ENCODE results near the gene GSTO1.

The GSTO1 gene

GRCh38 chr10:104300736-104301292, 46.1 kb downstream of the GSTO1 start:
- DNase-seq (ENCODE audit: low spot score): no peak
- in situ Hi-C loops (cut with MboI; ENCODE audit: low sequenced_read_pairs, unreplicated experiment): loop anchor here (5.0 kb wide), 1 partner anchor 46 kb away; no protein-coding TSS in a partner anchor
- no peak for TF ChIP-seq CTCF (IDR thresholded peaks at IDR 0.05; ENCODE audit: borderline replicate concordance, control extremely low read depth, extremely low read depth, insufficient read depth, missing control alignments)

- no peak for TF ChIP-seq CTCF (IDR thresholded peaks at IDR 0.05; ENCODE audit: borderline replicate concordance, control extremely low read depth, extremely low read depth, insufficient read depth, missing control alignments)
- no peak for DNase-seq (ENCODE audit: low spot score)
- in situ Hi-C loops (cut with MboI; ENCODE audit: low sequenced_read_pairs, unreplicated experiment): loop anchor here (5.0 kb wide), 1 partner anchor 45 kb away; no protein-coding TSS in a partner anchor
Measured at GRCh38 chr10:104301907-104302690, 47.4 kb downstream of the GSTO1 start.

- TF ChIP-seq CTCF (IDR thresholded peaks at IDR 0.05; ENCODE audit: borderline replicate concordance, control extremely low read depth, extremely low read depth, insufficient read depth, missing control alignments): no peak
- in situ Hi-C loops (cut with MboI; ENCODE audit: low sequenced_read_pairs, unreplicated experiment): loop anchor here (5.0 kb wide), 1 partner anchor 44 kb away; no protein-coding TSS in a partner anchor
Measured at GRCh38 chr10:104303594-104304355, 49.1 kb downstream of the GSTO1 start.

GRCh38 chr10:104304356-104304745, 49.7 kb downstream of the GSTO1 start:
- no peak for DNase-seq (ENCODE audit: low spot score)
- in situ Hi-C loops (cut with MboI; ENCODE audit: low sequenced_read_pairs, unreplicated experiment): loop anchor here (5.0 kb wide), 1 partner anchor 43 kb away; no protein-coding TSS in a partner anchor
- TF ChIP-seq CTCF (IDR thresholded peaks at IDR 0.05; ENCODE audit: borderline replicate concordance, control extremely low read depth, extremely low read depth, insufficient read depth, missing control alignments): no peak

More at GRCh38 chr10:104303594-104304355, 49.1 kb downstream of the GSTO1 start:
- DNase-seq (ENCODE audit: low spot score): no peak

GRCh38 chr10:104304927-104305326, 50.2 kb downstream of the GSTO1 start:
- TF ChIP-seq CTCF (IDR thresholded peaks at IDR 0.05; ENCODE audit: borderline replicate concordance, control extremely low read depth, extremely low read depth, insufficient read depth, missing control alignments): no peak
- DNase-seq (ENCODE audit: low spot score): no peak
- in situ Hi-C loops (cut with MboI; ENCODE audit: low sequenced_read_pairs, unreplicated experiment): loop anchor here (5.0 kb wide), 1 partner anchor 42 kb away; no protein-coding TSS in a partner anchor

- no peak for DNase-seq (ENCODE audit: low spot score)
- TF ChIP-seq CTCF (IDR thresholded peaks at IDR 0.05; ENCODE audit: borderline replicate concordance, control extremely low read depth, extremely low read depth, insufficient read depth, missing control alignments): no peak
- in situ Hi-C loops (cut with MboI; ENCODE audit: low sequenced_read_pairs, unreplicated experiment): no loop called here
Measured at GRCh38 chr10:104306897-104307296, 52.2 kb downstream of the GSTO1 start.

All from GM13976 (cell line).